ENCODE results near the gene COL27A1.

Gene COL27A1

GRCh38 chr9:114359801-114360200 lies 204.5 kb downstream of the COL27A1 start:
- Histone ChIP-seq H3K4me3 (ENCODE audit: low read depth in 1 of 5, low read length in 5 of 5) (no peak overlapping the region), H3K9ac (ENCODE audit: low read length in 5 of 5) (no peak overlapping the region), H3K9me3 (ENCODE audit: control insufficient read depth in 5 of 5, low read length in 5 of 5) (no peaks in the 10 kb centered on the region), H3K27ac (ENCODE audit: low read depth, low read length) (no peak overlapping the region), H3K27me3 (ENCODE audit: control insufficient read depth in 5 of 5, insufficient read depth in 4 of 5, low read length in 5 of 5) (no peaks in the 10 kb centered on the region), H3K4me1 (ENCODE audit: control insufficient read depth in 5 of 5, insufficient read depth in 5 of 5, low read length in 5 of 5) (peaks cover 0 to 24% (median 19%) of the 10 kb centered on the region in 5 donors), H3K36me3 (ENCODE audit: control insufficient read depth in 5 of 5, insufficient read depth in 5 of 5, low read length in 5 of 5) (peaks cover 16 to 99% (median 94%) of the 10 kb centered on the region in 5 donors)

GRCh38 chr9:114361542-114361941 lies 206.2 kb downstream of the COL27A1 start:
- Histone ChIP-seq H3K36me3 (ENCODE audit: control insufficient read depth in 5 of 5, insufficient read depth in 5 of 5, low read length in 5 of 5) (peaks cover 21 to 87% (median 87%) of the 10 kb centered on the region in 5 donors), H3K4me3 (ENCODE audit: low read depth in 1 of 5, low read length in 5 of 5) (no peak overlapping the region), H3K27ac (ENCODE audit: low read depth, low read length) (no peak overlapping the region), H3K9me3 (ENCODE audit: control insufficient read depth in 5 of 5, low read length in 5 of 5) (no peaks in the 10 kb centered on the region), H3K4me1 (ENCODE audit: control insufficient read depth in 5 of 5, insufficient read depth in 5 of 5, low read length in 5 of 5) (peaks cover 0 to 27% (median 23%) of the 10 kb centered on the region in 5 donors), H3K27me3 (ENCODE audit: control insufficient read depth in 5 of 5, insufficient read depth in 4 of 5, low read length in 5 of 5) (no peaks in the 10 kb centered on the region), H3K9ac (ENCODE audit: low read length in 5 of 5) (no peak overlapping the region)
